SJCRH30 (cell line): ENCODE data around the gene CSMD2. TPM values are rescaled to one million over a fixed set of nuclear protein-coding genes. Genes with fewer than 3 reads are reported as not detected.

Experiments used
- DNase-seq, 2 experiments: peaks; one replicate each; pipeline ENCODE4 v3.0.0-alpha.2; 2015 to 2020
- H3K27ac ChIP-seq: fragments of 250-450 bp; sonication (Bioruptor Pico); 2 replicates; pipeline ENCODE4 v1.5.1; 2020; ENCODE audit warnings: mild to moderate bottlenecking, moderate library complexity
- H3K27me3 ChIP-seq: fragments of 250-450 bp; sonication (Bioruptor Pico); 2 replicates; pipeline ENCODE4 v1.5.1; 2020; ENCODE audit warnings: mild to moderate bottlenecking, moderate library complexity
- H3K36me3 ChIP-seq: fragments of 250-450 bp; sonication (Bioruptor Pico); 2 replicates; pipeline ENCODE4 v1.5.1; 2020; ENCODE audit warnings: mild to moderate bottlenecking, moderate library complexity
- H3K4me1 ChIP-seq: fragments of 250-450 bp; sonication (Bioruptor Pico); 2 replicates; pipeline ENCODE4 v1.5.1; 2020; ENCODE audit warnings: mild to moderate bottlenecking, moderate library complexity
- H3K4me3 ChIP-seq: fragments of 250-450 bp; sonication (Bioruptor Pico); 2 replicates; pipeline ENCODE4 v1.5.1; 2020; ENCODE audit warnings: mild to moderate bottlenecking, moderate library complexity
- H3K9me3 ChIP-seq: fragments of 250-450 bp; sonication (Bioruptor Pico); replicated peaks from 2 replicates; pipeline ENCODE4 v1.5.1; 2020; ENCODE audit warnings: mild to moderate bottlenecking, moderate library complexity
- total RNA-seq: library from RNA; depleted of rRNA; stranded (reverse); fragments of >200 nt; shearing (Covaris generic); gene quantifications from 2 replicates; pipeline ENCODE4 v1.2.3, GENCODE V29; 2014

The CSMD2 gene
- total RNA-seq, 1 experiment from 2014 or later: 0.14 TPM

GRCh38 chr1:33713058-33713877, 451.8 kb downstream of the CSMD2 start:
- DNase-seq: no peak
- no peak overlapping the region for H3K4me3 ChIP-seq
- H3K4me1 ChIP-seq: no peaks in the 10 kb centered on the region
- peaks cover 14% of the 10 kb centered on the region; the same call in 1 of the 2 replicates for H3K27me3 ChIP-seq
- no peaks in the 10 kb centered on the region for H3K36me3 ChIP-seq
- H3K9me3 ChIP-seq: no peaks in the 10 kb centered on the region
- no peak overlapping the region for H3K27ac ChIP-seq

DNA sequence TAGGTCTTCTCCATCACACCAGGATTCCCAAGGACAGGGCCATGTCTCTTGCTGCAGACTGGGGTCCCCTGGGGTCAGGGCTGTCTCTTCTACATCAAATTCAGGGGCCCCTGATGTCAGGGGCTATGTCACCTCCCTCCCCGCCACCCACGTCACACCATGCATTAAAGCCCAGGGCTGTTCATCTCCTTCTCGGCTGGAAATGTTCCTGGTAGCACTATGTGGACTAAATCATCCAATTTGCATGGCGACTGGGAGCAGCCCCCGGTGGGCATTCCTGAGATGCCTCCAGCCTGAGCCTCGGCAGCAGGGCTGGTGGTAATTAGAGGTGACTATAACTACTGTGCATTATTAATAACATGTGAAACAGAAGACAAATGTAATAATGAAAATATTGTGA, 452.8 kb downstream of the CSMD2 start:
- Histone ChIP-seq H3K27ac (no peak overlapping the region), H3K4me3 (no peak overlapping the region), H3K4me1 (no peaks in the 10 kb centered on the region), H3K27me3 (peaks cover 20% of the 10 kb centered on the region; the same call in 1 of the 2 replicates), H3K9me3 (no peaks in the 10 kb centered on the region), H3K36me3 (no peaks in the 10 kb centered on the region)
- no peak for DNase-seq

DNA sequence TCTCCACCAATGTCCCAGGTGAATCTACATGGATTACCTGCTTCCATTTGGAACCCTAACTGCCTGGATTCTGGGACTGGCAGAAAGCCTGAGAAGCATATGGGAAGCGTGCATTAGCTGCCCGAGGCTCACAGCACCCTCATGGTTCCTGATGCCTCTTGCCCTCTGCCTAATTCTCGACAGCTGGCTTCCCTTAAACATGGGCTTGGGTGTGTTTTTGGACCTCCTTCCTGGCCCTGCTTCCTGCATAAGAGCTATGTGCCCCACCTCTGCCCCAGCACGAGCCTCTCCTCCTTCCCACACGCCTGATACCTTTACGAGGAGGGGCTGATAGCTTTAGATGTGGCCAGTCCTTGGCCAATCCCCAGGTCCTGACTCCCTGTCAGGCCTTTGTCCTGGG, 453.5 kb downstream of the CSMD2 start:
- Histone ChIP-seq H3K27ac (no peak overlapping the region), H3K4me1 (no peaks in the 10 kb centered on the region), H3K36me3 (no peaks in the 10 kb centered on the region), H3K4me3 (no peak overlapping the region), H3K27me3 (peaks cover 20% of the 10 kb centered on the region; the same call in 1 of the 2 replicates), H3K9me3 (no peaks in the 10 kb centered on the region)
- no peak for DNase-seq

DNA sequence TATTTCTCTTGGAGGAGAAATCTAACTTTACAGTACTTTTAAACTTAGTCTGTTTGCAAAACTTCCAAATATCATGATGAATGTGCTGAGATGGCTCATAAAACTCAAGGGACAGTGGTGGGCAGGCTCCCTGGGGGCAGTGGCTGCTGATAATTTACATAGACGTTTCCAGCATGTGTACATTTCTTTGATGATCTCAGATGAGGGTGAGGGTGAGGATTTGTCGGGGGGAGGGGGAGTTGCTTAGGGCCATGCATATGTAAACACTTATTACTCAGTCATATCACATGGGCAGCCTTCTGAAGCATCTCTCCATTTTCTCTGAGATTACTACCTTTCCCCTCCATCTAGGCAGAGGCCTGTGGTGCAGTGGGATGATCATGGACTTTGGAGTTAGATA, 454.1 kb downstream of the CSMD2 start:
- no peaks in the 10 kb centered on the region for H3K36me3 ChIP-seq
- H3K4me1 ChIP-seq: no peaks in the 10 kb centered on the region
- no peak overlapping the region for H3K4me3 ChIP-seq
- no peak overlapping the region for H3K27ac ChIP-seq
- no peak for DNase-seq
- peaks cover 20% of the 10 kb centered on the region; the same call in 1 of the 2 replicates for H3K27me3 ChIP-seq
- H3K9me3 ChIP-seq: no peaks in the 10 kb centered on the region

DNA sequence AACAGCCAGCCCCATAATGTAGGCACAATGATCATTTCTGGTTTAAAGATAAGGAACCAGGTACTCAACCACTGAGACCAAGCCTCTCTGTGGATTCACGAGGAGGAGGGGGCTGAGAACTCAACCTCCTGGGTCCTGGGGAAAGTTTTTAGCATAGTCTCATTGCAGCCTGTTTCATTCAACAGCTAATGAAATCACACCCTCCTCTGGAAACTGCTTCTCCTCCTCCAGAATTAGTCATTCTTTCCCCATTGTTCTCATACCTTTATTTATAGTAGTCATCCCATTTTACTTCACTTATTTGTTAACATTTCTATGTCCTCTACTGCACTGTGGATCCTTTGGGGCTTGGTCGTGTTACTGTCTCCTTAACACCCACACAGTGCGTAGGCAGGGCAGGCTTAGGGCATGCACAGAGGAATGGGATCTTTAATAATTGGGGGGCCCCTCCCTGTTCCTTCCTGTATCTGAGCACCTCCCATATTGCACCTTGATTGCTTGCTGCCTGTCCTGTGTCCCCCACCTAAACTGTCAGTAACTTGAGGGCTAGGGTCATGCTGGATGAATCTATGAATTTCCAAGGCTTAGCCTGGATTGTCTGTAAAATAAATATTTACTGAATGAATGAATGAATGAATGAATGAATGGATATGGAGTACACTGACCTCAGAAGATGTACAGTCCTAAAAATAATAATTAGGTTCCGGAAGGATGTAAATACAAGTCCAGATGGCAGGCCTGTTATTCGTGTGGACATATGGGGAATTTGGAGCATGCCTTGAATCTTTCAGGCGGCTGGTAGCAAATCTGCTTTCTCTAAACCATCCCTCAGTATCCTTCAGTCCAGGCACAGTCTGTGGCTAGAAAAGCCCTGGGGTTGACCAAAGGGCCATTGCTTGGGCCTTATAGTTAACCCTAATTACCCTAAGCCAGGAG, 455.0 kb downstream of the CSMD2 start:
- H3K27me3 ChIP-seq: peaks cover 20% of the 10 kb centered on the region; the same call in 1 of the 2 replicates
- H3K27ac ChIP-seq: no peak overlapping the region
- no peak overlapping the region for H3K4me3 ChIP-seq
- H3K4me1 ChIP-seq: no peaks in the 10 kb centered on the region; the same call in 1 of the 2 replicates
- H3K9me3 ChIP-seq: no peaks in the 10 kb centered on the region
- no peaks in the 10 kb centered on the region for H3K36me3 ChIP-seq
- DNase-seq: no peak

DNA sequence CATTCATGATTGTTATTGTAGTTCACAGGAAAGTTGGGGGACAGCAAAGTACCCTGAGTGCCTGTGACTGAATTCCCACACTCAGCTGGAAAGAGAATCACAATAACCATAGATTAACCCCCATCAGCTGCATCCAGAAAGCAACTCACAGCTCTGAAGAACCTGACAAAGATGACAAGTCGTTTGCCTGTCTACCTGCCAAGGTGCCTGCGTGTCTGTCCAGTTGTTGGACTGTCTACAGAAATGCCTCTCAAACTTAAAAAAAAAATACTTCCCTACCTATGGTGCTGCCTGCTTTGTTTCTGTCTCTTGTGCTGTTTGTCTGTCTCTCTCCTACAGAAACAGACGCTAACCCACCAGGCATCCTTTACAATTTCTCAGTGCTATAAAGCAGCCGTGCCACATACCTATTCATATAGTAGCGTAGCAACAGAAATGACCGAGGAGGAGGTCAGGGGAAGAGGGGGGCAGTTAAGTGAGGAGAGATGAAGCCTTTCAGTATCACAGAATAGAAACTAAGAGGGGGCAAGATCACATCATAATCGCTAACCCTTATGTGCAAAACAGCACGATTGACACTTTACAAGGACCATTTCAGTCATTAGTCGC, 455.8 kb downstream of the CSMD2 start:
- H3K27ac ChIP-seq: no peak overlapping the region
- DNase-seq: no peak
- no peak overlapping the region for H3K4me3 ChIP-seq
- H3K4me1 ChIP-seq: no peaks in the 10 kb centered on the region; the same call in 1 of the 2 replicates
- no peaks in the 10 kb centered on the region for H3K36me3 ChIP-seq
- peaks cover 24% of the 10 kb centered on the region; the same call in 1 of the 2 replicates for H3K27me3 ChIP-seq
- H3K9me3 ChIP-seq: no peaks in the 10 kb centered on the region

- Histone ChIP-seq H3K27me3 (peaks cover 22% of the 10 kb centered on the region; the same call in 1 of the 2 replicates), H3K36me3 (no peaks in the 10 kb centered on the region), H3K9me3 (no peaks in the 10 kb centered on the region), H3K4me3 (no peak overlapping the region), H3K4me1 (no peaks in the 10 kb centered on the region; the same call in 1 of the 2 replicates), H3K27ac (no peak overlapping the region)
- DNase-seq: no peak
These were observed 458.3 kb downstream of the CSMD2 start for GRCh38 chr1:33706634-33707255.

DNA sequence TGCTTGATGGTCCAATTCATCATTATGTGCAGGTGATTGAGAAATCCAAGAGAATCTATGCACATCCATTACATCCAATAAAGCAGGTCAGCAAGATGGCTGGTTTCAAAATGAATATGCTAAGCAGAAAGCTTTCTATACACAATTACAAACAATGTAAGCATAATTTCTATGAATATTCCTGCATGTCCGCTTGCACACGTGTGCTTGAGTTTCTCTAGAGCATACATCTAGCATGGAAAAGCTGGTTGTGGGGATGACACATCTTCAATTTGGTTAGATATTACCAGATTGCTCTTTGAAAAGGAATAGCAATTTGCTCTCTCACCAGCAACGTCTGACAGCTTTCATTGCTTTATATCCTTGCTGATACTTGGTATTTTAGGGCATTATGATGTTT, 461.6 kb downstream of the CSMD2 start:
- Histone ChIP-seq H3K9me3 (no peaks in the 10 kb centered on the region), H3K4me3 (no peak overlapping the region), H3K27ac (no peak overlapping the region), H3K36me3 (no peaks in the 10 kb centered on the region), H3K27me3 (peaks cover 16% of the 10 kb centered on the region), H3K4me1 (no peaks in the 10 kb centered on the region; the same call in 1 of the 2 replicates)
- no peak for DNase-seq

GRCh38 chr1:33698361-33699035, 466.5 kb downstream of the CSMD2 start:
- H3K27ac ChIP-seq: no peak overlapping the region
- no peak overlapping the region for H3K4me3 ChIP-seq
- peaks cover 19% of the 10 kb centered on the region for H3K27me3 ChIP-seq
- no peaks in the 10 kb centered on the region for H3K9me3 ChIP-seq
- DNase-seq: no peak
- H3K36me3 ChIP-seq: no peaks in the 10 kb centered on the region
- H3K4me1 ChIP-seq: no peaks in the 10 kb centered on the region

DNA sequence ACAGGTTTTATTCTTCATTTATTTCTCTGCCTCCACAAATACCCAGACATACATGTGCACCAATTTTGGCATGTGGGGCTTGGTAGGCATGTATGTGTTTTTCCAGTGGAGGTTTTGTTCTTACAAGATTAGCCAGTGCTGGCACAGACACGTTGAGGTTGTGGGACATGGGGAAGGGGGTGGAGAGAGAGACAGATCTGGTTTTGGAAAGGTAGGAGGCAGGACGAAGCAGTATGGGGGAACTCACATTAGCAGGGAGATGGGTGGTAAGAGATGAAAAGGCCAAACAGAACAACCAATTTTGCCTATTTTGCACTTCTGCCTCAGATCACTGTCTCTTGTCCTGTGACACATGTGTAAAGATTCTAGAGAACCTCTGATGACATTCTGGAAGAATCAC, 467.2 kb downstream of the CSMD2 start:
- no peak overlapping the region for H3K4me3 ChIP-seq
- H3K27ac ChIP-seq: no peak overlapping the region

DNA sequence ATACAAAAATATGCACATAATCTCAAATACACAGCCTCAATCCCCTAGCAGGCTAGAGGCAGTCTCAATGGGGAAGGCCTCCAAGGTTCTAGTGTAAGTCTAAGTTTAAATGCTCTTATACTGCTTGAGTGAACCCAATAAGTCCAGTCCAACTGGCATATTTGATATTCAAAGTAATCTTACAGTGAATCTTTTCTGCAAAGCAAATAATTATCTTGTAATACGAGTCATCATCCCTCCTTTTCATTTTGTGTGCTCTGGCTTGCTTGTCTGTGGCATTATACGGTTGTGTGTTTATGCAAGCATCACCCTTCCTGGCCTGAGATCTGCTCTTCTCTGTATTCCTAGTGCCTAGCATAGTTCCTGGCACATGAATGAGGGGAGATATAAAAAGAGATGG, 468.1 kb downstream of the CSMD2 start:
- DNase-seq: no peak
- Histone ChIP-seq H3K4me3 (no peak overlapping the region), H3K36me3 (no peaks in the 10 kb centered on the region), H3K27me3 (peaks cover 18% of the 10 kb centered on the region; the same call in 1 of the 2 replicates), H3K27ac (no peak overlapping the region), H3K9me3 (no peaks in the 10 kb centered on the region), H3K4me1 (no peaks in the 10 kb centered on the region)

More for the DNA sequence above, 467.2 kb downstream of the CSMD2 start:
- Histone ChIP-seq H3K27me3 (peaks cover 18% of the 10 kb centered on the region; the same call in 1 of the 2 replicates), H3K36me3 (no peaks in the 10 kb centered on the region), H3K9me3 (no peaks in the 10 kb centered on the region), H3K4me1 (no peaks in the 10 kb centered on the region)
- no peak for DNase-seq

- Histone ChIP-seq H3K36me3 (no peaks in the 10 kb centered on the region), H3K9me3 (no peaks in the 10 kb centered on the region), H3K4me1 (no peaks in the 10 kb centered on the region), H3K27ac (no peak overlapping the region), H3K27me3 (peaks cover 20% of the 10 kb centered on the region; the same call in 1 of the 2 replicates), H3K4me3 (no peak overlapping the region)
- no peak for DNase-seq
These were observed 468.7 kb downstream of the CSMD2 start for GRCh38 chr1:33696311-33696710.

DNA sequence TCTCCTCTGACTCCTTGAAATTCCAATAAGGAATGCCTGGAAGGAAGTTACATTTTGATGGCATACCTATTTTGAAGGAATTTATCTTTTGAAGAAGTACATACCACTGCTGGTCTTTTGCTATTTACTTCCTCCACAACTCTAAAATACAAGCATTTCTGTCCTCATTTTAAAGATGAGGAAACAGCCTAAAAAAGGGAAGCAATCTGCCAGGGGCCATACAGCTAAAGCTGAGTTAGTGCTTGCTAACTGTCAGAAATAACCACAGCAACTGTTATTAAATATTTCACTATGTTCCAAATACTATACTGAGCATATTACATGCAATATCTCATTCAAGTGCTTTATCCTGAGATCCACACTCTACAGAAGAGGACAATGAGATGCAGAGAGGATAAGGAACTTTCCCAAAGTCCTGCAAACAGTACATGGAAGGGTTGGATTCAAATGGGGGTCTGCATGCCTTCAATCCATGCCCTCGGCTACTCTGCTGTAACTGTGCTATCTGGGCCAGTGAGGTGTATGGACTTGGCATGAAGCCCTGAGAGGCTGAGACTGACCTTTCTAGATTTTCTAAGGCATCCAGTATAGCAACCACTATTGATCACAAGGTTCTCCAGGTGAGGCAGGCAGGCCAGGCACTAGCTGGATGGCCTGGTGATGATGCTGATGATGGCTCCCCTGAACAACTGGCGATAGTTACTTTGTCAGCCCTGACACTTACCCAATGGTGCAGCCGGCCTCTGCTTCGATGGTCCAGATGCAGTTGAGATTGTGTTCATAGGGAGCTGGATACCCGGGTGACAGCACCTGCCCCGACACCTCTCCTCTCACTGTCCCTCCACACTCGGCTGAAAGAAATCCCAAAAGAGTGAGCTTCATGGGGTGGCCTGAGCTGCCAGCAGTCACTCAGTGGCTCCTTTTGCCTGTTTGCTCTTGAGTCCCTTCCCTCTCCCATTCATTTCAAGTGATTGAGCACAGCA, 472.5 kb downstream of the CSMD2 start:
- Histone ChIP-seq H3K27ac (no peak overlapping the region), H3K36me3 (no peaks in the 10 kb centered on the region), H3K4me1 (no peaks in the 10 kb centered on the region), H3K4me3 (no peak overlapping the region), H3K27me3 (peaks cover 20% of the 10 kb centered on the region; the same call in 1 of the 2 replicates), H3K9me3 (no peaks in the 10 kb centered on the region)
- DNase-seq: no peak
